PC-3 (cell line): ENCODE data around the gene CCN2.

Source experiments
- CTCF ChIP-seq: fragments of 300-600 bp; sonication (generic); conservative IDR thresholded peaks from 2 replicates; pipeline ENCODE4 v1.5.1; 2017; ENCODE audit warnings: antibody characterized with exemption, low read depth, mild to moderate bottlenecking, low read length
- EZH2 ChIP-seq: fragments of 300-600 bp; sonication (generic); IDR thresholded peaks from one replicate; pipeline ENCODE4 v1.6.1; 2017; ENCODE audit warnings: antibody characterized with exemption, mild to moderate bottlenecking, low read length; ENCODE audit not compliant: unreplicated experiment

- TF ChIP-seq CTCF (no peak), EZH2 (no peak)
These were observed 17.5 kb upstream of the CCN2 start for GRCh38 chr6:131968656-131969055.
